ENCODE measurements around the gene AUTS2. TPM values are rescaled to one million over a fixed set of nuclear protein-coding genes. Genes with fewer than 3 reads are reported as not detected.

Gene AUTS2
- polyA plus RNA-seq, 1 donor (not counting 4 experiments of a cell fraction or from before 2014, with no cell fraction given), result 4.7 TPM

GRCh38 chr7:70635633-70636032 is 1037.4 kb downstream of the AUTS2 start:
- H3K4me1 ChIP-seq (ENCODE audit: control insufficient read depth, extremely low read depth, insufficient read depth, low read length), result peaks cover 6% of the 10 kb centered on the region
- dilution Hi-C loops (cut with MboI; ENCODE audit: extremely low pct_ligation_motif_present, low sequenced_read_pairs), result no loop called here

GRCh38 chr7:70636169-70636568 is 1037.9 kb downstream of the AUTS2 start:
- FAIRE-seq (no peak), DNase-seq (ENCODE audit: low read depth, low spot score) (no peak)
- Histone ChIP-seq H3K4me2 (ENCODE audit: control insufficient read depth, extremely low read depth, insufficient read depth, low read depth, low read length) (no peak overlapping the region), H3K79me2 (ENCODE audit: control insufficient read depth, insufficient read depth, low read length) (no peaks in the 10 kb centered on the region), H4K20me1 (ENCODE audit: control insufficient read depth, extremely low read depth, insufficient read depth, low read length) (no peaks in the 10 kb centered on the region), H3K27me3 (ENCODE audit: control insufficient read depth, extremely low read depth, insufficient read depth, low read length) (no peaks in the 10 kb centered on the region), H3K9me1 (ENCODE audit: control insufficient read depth, extremely low read depth, insufficient read depth, low read length) (no peaks in the 10 kb centered on the region), H3K27ac (ENCODE audit: control insufficient read depth, insufficient read depth, low read length) (no peak overlapping the region), H3K4me3 (ENCODE audit: control insufficient read depth in 2 of 3, extremely low read depth in 1 of 3, insufficient read depth in 2 of 3, low read depth in 1 of 3, low read length in 3 of 3) (no peak overlapping the region), H3K9me3 (ENCODE audit: control insufficient read depth, low read depth, low read length) (no peaks in the 10 kb centered on the region), H3K9ac (ENCODE audit: control insufficient read depth, extremely low read depth, insufficient read depth, low read length) (no peak overlapping the region), H3K4me1 (ENCODE audit: control insufficient read depth, extremely low read depth, insufficient read depth, low read length) (peaks cover 6% of the 10 kb centered on the region), H3K36me3 (ENCODE audit: control insufficient read depth in 2 of 2, extremely low read depth in 1 of 2, insufficient read depth in 2 of 2, low read length in 2 of 2) (no peaks in the 10 kb centered on the region), H2AFZ (ENCODE audit: control insufficient read depth, low read length) (no peak overlapping the region)
- TF ChIP-seq EZH2 (IDR thresholded peaks at IDR 0.05; ENCODE audit: low read length) (no peak), CTCF (optimal IDR thresholded peaks at IDR 0.05 in 1 of 3, IDR thresholded peaks at IDR 0.05 in 1 of 3, conservative IDR thresholded peaks at IDR 0.05 in 1 of 3; ENCODE audit: extremely low read depth in 1 of 3, insufficient read depth in 2 of 3, low read length in 3 of 3) (no peak)
- dilution Hi-C loops (cut with MboI; ENCODE audit: extremely low pct_ligation_motif_present, low sequenced_read_pairs), result no loop called here

More at GRCh38 chr7:70635633-70636032, 1037.4 kb downstream of the AUTS2 start:
- no peaks in the 10 kb centered on the region for H3K79me2 ChIP-seq (ENCODE audit: control insufficient read depth, insufficient read depth, low read length)
- TF ChIP-seq CTCF (optimal IDR thresholded peaks at IDR 0.05 in 1 of 3, IDR thresholded peaks at IDR 0.05 in 1 of 3, conservative IDR thresholded peaks at IDR 0.05 in 1 of 3; ENCODE audit: extremely low read depth in 1 of 3, insufficient read depth in 2 of 3, low read length in 3 of 3) (no peak), EZH2 (IDR thresholded peaks at IDR 0.05; ENCODE audit: low read length) (no peak)
- H2AFZ ChIP-seq (ENCODE audit: control insufficient read depth, low read length), result no peak overlapping the region
- FAIRE-seq (no peak), DNase-seq (ENCODE audit: low read depth, low spot score) (no peak)
- no peak overlapping the region for H3K27ac ChIP-seq (ENCODE audit: control insufficient read depth, insufficient read depth, low read length)
- H3K36me3 ChIP-seq (ENCODE audit: control insufficient read depth in 2 of 2, extremely low read depth in 1 of 2, insufficient read depth in 2 of 2, low read length in 2 of 2), result no peaks in the 10 kb centered on the region
- no peak overlapping the region for H3K4me3 ChIP-seq (ENCODE audit: control insufficient read depth in 2 of 3, extremely low read depth in 1 of 3, insufficient read depth in 2 of 3, low read depth in 1 of 3, low read length in 3 of 3)
- no peaks in the 10 kb centered on the region for H3K27me3 ChIP-seq (ENCODE audit: control insufficient read depth, extremely low read depth, insufficient read depth, low read length)
- no peaks in the 10 kb centered on the region for H3K9me1 ChIP-seq (ENCODE audit: control insufficient read depth, extremely low read depth, insufficient read depth, low read length)
- H3K4me2 ChIP-seq (ENCODE audit: control insufficient read depth, extremely low read depth, insufficient read depth, low read depth, low read length), result no peak overlapping the region
- H3K9me3 ChIP-seq (ENCODE audit: control insufficient read depth, low read depth, low read length), result no peaks in the 10 kb centered on the region
- no peak overlapping the region for H3K9ac ChIP-seq (ENCODE audit: control insufficient read depth, extremely low read depth, insufficient read depth, low read length)
- no peaks in the 10 kb centered on the region for H4K20me1 ChIP-seq (ENCODE audit: control insufficient read depth, extremely low read depth, insufficient read depth, low read length)
